Left colon (tissue), 2 donors: ENCODE measurements around the gene AOC1. TPM values are rescaled to one million over a fixed set of nuclear protein-coding genes. Genes with fewer than 3 reads are reported as not detected.
A peak's percentile ranks its signal among the peaks of the same experiment; 100 is the strongest.
"Not testable (repeated sequence)": the region's sequence is repeated elsewhere in the genome, so short reads cannot be mapped to it uniquely, and the experiment has no call there.

Source experiments
- ATAC-seq: fragments of 200-7000 bp; cut with Tn5 transposase; one replicate; pipeline ENCODE4 v1.9.1; 2020; ENCODE audit warnings: mild to moderate bottlenecking, moderate library complexity
- DNase-seq, 2 donors: peaks; one replicate each; pipeline ENCODE4 v3.0.0-alpha.2; 2020
- intact Hi-C, 2 donors: fragments of 100-400 bp; cut with DNase I in 1 of 2; cut with micrococcal nuclease in 1 of 2; formaldehyde crosslinking; loops; one replicate each; pipeline versions ENCODE4 v1.11.2 to v1.14.0; 2022; cut with DNase I, micrococcal nuclease
- long read RNA-seq: library from polyadenylated mRNA; unstranded; transcript quantifications from one replicate; pipeline ENCODE4 v2.0.0, GENCODE V29; 2021
- total RNA-seq, 2 donors: library from RNA; stranded (reverse); fragmentation: NEBNext Ultra II Directional; extraction: Animal tissue kit (Norgen Biotek cat#: 25700); gene quantifications; one replicate each; pipeline ENCODE4 v1.2.1, GENCODE V29; 2021
- donor health status: DM: no; HTN: no; CAD: no.
- donor health status: DM: yes; HTN: yes; CAD: no.

AOC1 gene
- total RNA-seq: 100 to 1,000 TPM; 566 to 682 TPM
- long read RNA-seq, transcript AOC1-201 (5 exons, 2,649 nt): major isoform, 500 of 1,331 reads
- long read RNA-seq, transcript AOC1-202 (5 exons, 2,453 nt): minor isoform, 19 of 1,331 reads
- long read RNA-seq, partial matches to known transcripts: 788 of 1,331 reads
- long read RNA-seq, other reads (novel, unspliced or antisense): 20 of 1,331 reads

GRCh38 chr7:150852371-150852905 lies at the start of gene AOC1:
AOC1 (plus strand) TSS chr7:150852517; CDS start chr7:150856471, 3,954 bp downstream.
- intact Hi-C loops: loop anchor here in 1 of 2 donors (10.0 kb wide), 1 partner anchor 288 kb away; the partner anchor contains the start of gene GIMAP4
- DNase-seq (peak; percentile 92 to 94), ATAC-seq (peak; percentile 98)

GRCh38 chr7:150803161-150803860 lies 49.0 kb upstream of the AOC1 start:
- DNase-seq (peak; percentile 55 to 64), ATAC-seq (peak; percentile 69)
- intact Hi-C loops: no loop called here

- intact Hi-C loops: no loop called here
- ATAC-seq (no peak), DNase-seq (no peak)
These were observed 47.5 kb upstream of the AOC1 start for GRCh38 chr7:150804802-150805201.

- ATAC-seq: no peak
- intact Hi-C loops: no loop called here
- DNase-seq: no peak
These were observed 46.5 kb upstream of the AOC1 start for GRCh38 chr7:150805864-150806263.

GRCh38 chr7:150806454-150806853 lies 45.9 kb upstream of the AOC1 start:
- intact Hi-C loops: no loop called here
- ATAC-seq (no peak), DNase-seq (no peak)

- intact Hi-C loops: no loop called here
- DNase-seq (no peak), ATAC-seq (no peak)
These were observed 45.5 kb upstream of the AOC1 start for GRCh38 chr7:150806863-150807262.

GRCh38 chr7:150807616-150808438 lies 44.5 kb upstream of the AOC1 start:
- intact Hi-C loops, ATAC-seq: not testable (repeated sequence)
- DNase-seq: peak; percentile 66 to 85

GRCh38 chr7:150814328-150815001 lies 37.9 kb upstream of the AOC1 start:
- DNase-seq: no peak
- peak; percentile 93 for ATAC-seq

GRCh38 chr7:150818971-150819370 lies 33.3 kb upstream of the AOC1 start:
- intact Hi-C loops: no loop called here
- DNase-seq: no peak
- no peak for ATAC-seq

More at GRCh38 chr7:150814328-150815001, 37.9 kb upstream of the AOC1 start:
- intact Hi-C loops: no loop called here

GRCh38 chr7:150820148-150820547 lies 32.2 kb upstream of the AOC1 start:
- no peak for ATAC-seq
- DNase-seq: no peak
- intact Hi-C loops: no loop called here

GRCh38 chr7:150820578-150821198 lies 31.6 kb upstream of the AOC1 start:
- intact Hi-C loops: no loop called here
- DNase-seq (no peak), ATAC-seq (no peak)

GRCh38 chr7:150823043-150823442 lies 29.3 kb upstream of the AOC1 start:
- ATAC-seq (no peak), DNase-seq (no peak)
- intact Hi-C loops: no loop called here

- DNase-seq (no peak), ATAC-seq (no peak)
- intact Hi-C loops: no loop called here
These were observed 28.7 kb upstream of the AOC1 start for GRCh38 chr7:150823484-150824126.

- intact Hi-C loops: no loop called here
- ATAC-seq: no peak
- no peak for DNase-seq
These were observed 27.7 kb upstream of the AOC1 start for GRCh38 chr7:150824379-150825177.

- DNase-seq (peak; percentile 52 to 76), ATAC-seq (peak; percentile 79)
- intact Hi-C loops: no loop called here
These were observed 26.1 kb upstream of the AOC1 start for GRCh38 chr7:150826061-150826849.

- ATAC-seq (no peak), DNase-seq (no peak)
- intact Hi-C loops: no loop called here
These were observed 23.9 kb upstream of the AOC1 start for GRCh38 chr7:150828384-150828783.
